NCI-H2171 treated with DMSO at 0.1 percent for 48 hours (cell line): ENCODE results near the gene ZBP1.

Experiments
- DNase-seq: peaks from one replicate; lab custom pipeline; 2025; lab: John Stamatoyannopoulos, UW

Gene ZBP1

DNA sequence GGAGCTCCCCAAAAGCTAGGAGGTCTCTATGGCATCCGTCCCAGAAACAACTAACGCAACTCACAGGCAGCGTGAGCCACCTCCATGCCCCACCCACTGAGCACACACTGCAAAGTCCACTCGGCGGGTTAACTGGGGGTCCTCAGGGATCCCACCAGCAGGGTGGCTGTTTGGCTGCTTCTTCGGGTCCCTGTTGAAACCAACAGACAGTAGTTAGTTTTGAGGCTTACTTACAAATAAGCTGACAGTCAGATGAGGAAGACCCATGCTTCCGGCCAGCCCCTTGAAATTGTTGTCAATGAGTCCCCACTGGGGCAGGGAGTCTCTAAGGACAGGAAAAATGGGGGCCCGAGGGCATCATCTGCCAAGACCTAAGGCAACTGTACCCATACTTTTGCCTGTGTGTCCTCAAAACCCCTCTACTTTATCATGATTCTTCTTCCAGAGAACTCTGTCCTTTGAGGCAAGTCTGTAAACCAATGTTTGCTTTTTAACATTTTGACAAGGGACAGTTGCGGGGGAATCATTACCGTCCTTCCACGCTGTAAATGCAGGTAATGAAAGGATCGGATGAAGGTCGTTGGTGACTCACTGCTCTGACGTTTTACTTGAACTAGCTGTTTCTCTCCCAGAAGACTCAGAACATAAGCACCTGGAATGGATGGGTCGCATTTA lies 61.5 kb downstream of the ZBP1 start:
- DNase-seq = no peak

DNA sequence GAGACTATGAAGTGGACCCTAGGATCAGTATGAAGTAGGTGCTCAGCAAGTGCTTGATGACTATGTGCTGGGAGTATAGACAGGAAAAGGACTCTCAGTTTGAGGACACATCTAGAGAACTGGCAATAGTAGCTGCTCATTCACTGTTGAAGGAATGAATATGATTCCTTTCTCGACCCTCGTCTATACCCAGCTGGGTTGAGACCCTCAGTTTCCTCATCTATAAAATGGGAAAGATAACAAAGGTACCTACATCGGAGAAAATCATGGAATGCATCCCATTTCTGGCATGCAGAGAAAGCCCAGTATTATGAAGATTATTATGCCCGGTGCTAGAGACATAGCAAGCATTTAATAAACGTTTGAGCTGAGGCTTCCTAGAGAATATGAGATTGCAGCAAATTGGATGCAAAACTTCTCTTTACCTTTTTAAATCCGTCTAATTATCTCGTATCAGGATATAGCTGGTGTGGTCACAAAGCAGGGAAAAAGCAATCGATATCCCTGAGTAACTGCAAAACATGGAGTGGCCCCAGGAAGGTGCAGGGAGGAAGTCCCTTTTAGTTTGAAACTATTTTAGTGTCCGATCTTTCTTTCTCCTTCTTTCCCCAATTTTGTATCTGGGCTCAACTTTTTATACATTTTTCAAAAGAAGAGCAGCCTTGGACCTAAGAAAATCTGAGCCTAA lies 62.2 kb downstream of the ZBP1 start:
- no peak for DNase-seq

DNA sequence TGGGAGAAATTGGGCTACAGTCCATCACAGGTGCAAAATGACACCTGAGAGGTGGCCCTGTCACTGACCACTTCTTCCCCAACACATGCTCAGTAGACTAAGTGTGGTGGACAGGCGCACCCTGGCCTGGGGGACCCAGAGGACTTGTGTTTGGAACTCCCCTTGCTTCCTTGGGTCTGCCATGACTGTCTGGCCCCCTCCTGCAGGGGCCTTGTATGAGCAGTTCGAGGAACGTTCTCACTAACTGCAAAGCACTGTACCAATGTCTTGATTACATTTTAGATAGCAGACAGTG lies 63.3 kb downstream of the ZBP1 start:
- DNase-seq = no peak

DNA sequence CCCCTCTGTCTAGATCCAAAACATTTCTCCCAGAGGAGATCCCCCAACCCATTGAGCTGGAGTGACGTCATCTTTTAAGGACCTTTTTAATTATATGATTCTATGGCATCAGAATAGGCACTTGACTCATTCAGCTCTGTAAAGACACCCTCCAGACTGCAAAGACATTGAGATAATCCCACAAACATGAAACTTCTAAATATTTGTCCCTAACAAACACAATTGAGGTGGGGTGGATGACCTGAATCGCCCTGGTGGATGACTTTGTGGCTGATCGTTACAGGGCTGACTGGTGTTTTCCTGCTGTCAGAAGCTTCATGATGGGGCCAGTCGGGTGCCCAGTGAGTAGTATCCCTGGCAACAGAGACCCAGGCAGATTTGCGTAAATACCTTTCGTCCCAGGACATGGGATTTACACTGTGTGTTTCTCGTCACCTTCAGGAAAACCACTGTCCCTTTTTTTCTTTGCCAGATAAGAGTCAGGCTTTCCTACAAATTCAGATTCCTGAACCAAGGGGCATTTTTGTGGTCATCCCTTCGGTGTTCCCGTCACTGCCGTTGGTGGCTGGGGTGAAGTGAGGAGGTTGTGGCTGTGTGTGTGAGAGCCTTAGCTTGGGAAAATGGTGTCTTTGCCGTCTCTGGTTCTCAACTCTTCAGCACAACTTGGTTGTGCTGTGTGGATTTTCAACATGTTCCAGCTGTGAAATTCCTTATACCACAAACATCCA lies 64.6 kb downstream of the ZBP1 start:
- DNase-seq = no peak
